Type B pancreatic cell (in vitro differentiated cells): ENCODE results near the gene PRPH2. TPM values are rescaled to one million over a fixed set of nuclear protein-coding genes. Genes with fewer than 3 reads are reported as not detected.
"Not testable (repeated sequence)": the region's sequence is repeated elsewhere in the genome, so short reads cannot be mapped to it uniquely, and the experiment has no call there.

Experiments used
- DNase-seq: peaks from one replicate; pipeline ENCODE4 v3.0.0; 2021; ENCODE audit warnings: mixed read lengths; ENCODE audit not compliant: unreplicated experiment; ENCODE audit errors: extremely low spot score
- H3K27ac Mint-ChIP-seq: 2 replicates; pipeline ENCODE4 v1.8.0; 2021; ENCODE audit warnings: mild to moderate bottlenecking, mixed read lengths
- H3K27me3 Mint-ChIP-seq: 2 replicates; pipeline ENCODE4 v1.8.0; 2021; ENCODE audit warnings: mixed read lengths
- H3K36me3 Mint-ChIP-seq: 2 replicates; pipeline ENCODE4 v1.8.0; 2021; ENCODE audit warnings: mixed read lengths
- H3K4me1 Mint-ChIP-seq: one replicate; pipeline ENCODE4 v1.8.0; 2021; ENCODE audit warnings: mixed read lengths; ENCODE audit not compliant: unreplicated experiment
- H3K4me3 Mint-ChIP-seq: 2 replicates; pipeline ENCODE4 v1.8.0; 2021; ENCODE audit warnings: mild to moderate bottlenecking, mixed read lengths
- H3K9me3 Mint-ChIP-seq: 2 replicates; pipeline ENCODE4 v1.8.0; 2021; ENCODE audit warnings: mixed read lengths
- total RNA-seq: library from RNA; stranded (reverse); gene quantifications from 2 replicates; pipeline ENCODE4 v1.2.1, GENCODE V29; 2021; ENCODE audit warnings: low replicate concordance
- TF ChIP-seq, protein P1 (sequence below): fragments of 200-600 bp; sonication (generic); conservative IDR thresholded peaks from 2 replicates; pipeline ENCODE4 v1.5.0; 2021; ENCODE audit warnings: antibody characterized with exemption, mild to moderate bottlenecking

The PRPH2 gene
- total RNA-seq, 1 donor from 2014 or later = not detected

DNA sequence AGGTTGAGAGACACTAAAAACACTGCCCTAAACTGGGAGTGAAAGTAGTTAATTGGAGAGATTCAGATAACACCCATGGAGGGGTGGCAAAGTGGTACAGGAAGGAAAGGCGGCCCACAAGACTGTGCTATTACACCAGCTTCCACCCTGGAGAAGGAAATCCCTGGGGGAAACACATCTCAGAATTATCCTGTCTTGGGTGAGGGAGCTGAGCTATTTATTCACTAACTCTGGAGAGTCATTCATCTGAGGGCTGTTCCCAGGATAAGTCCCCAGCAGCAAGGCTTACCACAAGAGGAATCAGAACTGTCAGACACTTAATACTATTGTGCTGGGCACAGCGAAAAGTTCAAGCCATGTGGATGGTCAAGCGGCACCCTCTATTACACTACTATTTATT is 13.6 kb upstream of the PRPH2 start:
- H3K27ac Mint-ChIP-seq = no peak overlapping the region
- H3K27me3 Mint-ChIP-seq = peaks cover 8% of the 10 kb centered on the region
- DNase-seq = no peak
- H3K4me1 Mint-ChIP-seq = no peaks in the 10 kb centered on the region
- no peaks in the 10 kb centered on the region for H3K36me3 Mint-ChIP-seq
- TF ChIP-seq, protein P1, sequence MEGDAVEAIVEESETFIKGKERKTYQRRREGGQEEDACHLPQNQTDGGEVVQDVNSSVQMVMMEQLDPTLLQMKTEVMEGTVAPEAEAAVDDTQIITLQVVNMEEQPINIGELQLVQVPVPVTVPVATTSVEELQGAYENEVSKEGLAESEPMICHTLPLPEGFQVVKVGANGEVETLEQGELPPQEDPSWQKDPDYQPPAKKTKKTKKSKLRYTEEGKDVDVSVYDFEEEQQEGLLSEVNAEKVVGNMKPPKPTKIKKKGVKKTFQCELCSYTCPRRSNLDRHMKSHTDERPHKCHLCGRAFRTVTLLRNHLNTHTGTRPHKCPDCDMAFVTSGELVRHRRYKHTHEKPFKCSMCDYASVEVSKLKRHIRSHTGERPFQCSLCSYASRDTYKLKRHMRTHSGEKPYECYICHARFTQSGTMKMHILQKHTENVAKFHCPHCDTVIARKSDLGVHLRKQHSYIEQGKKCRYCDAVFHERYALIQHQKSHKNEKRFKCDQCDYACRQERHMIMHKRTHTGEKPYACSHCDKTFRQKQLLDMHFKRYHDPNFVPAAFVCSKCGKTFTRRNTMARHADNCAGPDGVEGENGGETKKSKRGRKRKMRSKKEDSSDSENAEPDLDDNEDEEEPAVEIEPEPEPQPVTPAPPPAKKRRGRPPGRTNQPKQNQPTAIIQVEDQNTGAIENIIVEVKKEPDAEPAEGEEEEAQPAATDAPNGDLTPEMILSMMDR = no peak
- H3K9me3 Mint-ChIP-seq = no peaks in the 10 kb centered on the region
- no peak overlapping the region for H3K4me3 Mint-ChIP-seq

DNA sequence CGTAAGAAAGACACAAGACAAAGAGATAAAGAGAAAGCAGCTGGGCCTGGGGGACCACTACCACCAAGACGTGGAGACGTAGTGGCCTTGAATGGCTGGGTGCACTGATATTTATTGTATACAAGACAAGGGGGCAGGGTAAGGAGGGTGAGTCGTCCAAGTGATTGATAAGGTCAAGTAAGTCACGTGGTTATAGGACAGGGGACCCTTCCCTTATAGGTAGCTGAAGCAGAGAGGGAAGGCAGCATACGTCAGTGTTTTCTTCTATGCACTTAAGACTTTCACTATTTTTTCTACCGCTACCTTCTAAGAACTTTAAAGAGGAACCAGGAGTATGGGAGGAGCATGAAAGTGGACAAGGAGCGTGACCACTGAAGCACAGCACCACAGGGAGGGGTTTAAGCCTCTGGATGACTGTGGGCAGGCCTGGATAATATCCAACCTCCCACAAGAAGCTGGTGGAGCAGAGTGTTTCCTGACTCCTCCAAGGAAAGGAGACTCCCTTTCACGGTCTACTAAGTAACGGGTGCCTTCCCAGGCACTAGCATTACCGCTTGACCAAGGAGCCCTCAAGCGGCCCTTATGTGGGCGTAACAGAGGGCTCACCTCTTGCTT is 11.6 kb upstream of the PRPH2 start:
- not testable (repeated sequence) for H3K9me3 Mint-ChIP-seq, H3K27ac Mint-ChIP-seq, H3K27me3 Mint-ChIP-seq, DNase-seq, H3K4me1 Mint-ChIP-seq, H3K36me3 Mint-ChIP-seq, H3K4me3 Mint-ChIP-seq

DNA sequence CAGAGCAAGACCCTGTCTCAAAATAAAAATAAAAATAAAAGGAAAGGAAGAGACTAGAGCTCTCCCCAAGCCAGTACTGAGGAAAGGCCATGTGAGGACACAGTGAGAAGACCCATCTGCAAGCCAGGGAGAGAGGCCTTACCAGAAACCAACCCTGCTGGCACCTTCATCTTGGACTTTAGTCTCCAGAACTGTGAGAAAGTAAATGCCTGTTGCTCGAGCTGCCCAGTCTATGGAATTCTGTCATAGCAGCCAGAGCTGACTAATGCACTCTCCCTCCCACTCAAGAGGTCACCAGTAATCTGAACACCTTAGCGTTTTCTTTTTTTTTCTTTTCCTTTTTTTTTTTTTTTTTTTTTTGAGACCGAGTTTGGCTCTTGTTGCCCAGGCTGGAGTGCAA is 7.3 kb upstream of the PRPH2 start:
- no peak for DNase-seq
- H3K27ac Mint-ChIP-seq = no peak overlapping the region
- no peaks in the 10 kb centered on the region for H3K27me3 Mint-ChIP-seq
- H3K9me3 Mint-ChIP-seq = no peaks in the 10 kb centered on the region
- no peak overlapping the region for H3K4me3 Mint-ChIP-seq
- no peaks in the 10 kb centered on the region for H3K36me3 Mint-ChIP-seq
- peaks cover 7% of the 10 kb centered on the region for H3K4me1 Mint-ChIP-seq
- TF ChIP-seq, protein P1 = no peak

DNA sequence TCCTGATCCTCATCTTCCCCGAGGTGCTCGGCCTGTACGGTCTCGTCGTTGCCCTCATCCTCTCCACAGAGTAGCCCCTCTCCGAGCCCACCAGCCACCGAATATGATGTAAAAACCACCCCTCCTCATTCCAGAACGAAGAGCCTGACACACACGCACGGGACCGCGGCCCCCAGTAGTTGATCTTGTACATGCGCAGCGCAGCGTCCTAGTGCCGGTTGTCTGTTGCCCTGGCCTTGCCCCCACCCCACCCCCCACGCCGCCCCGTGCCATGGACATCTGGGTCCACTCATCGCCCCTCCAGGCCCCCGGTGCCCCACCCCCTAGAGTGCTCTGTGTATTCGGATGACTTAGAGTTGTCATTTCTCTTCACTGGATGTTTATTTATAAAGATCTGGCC is 5.2 kb upstream of the PRPH2 start:
- H3K4me1 Mint-ChIP-seq = peaks cover 7% of the 10 kb centered on the region
- no peak overlapping the region for H3K27ac Mint-ChIP-seq
- TF ChIP-seq, protein P1 = no peak
- no peak overlapping the region for H3K4me3 Mint-ChIP-seq
- DNase-seq = no peak
- H3K9me3 Mint-ChIP-seq = no peaks in the 10 kb centered on the region
- no peaks in the 10 kb centered on the region for H3K27me3 Mint-ChIP-seq
- no peaks in the 10 kb centered on the region for H3K36me3 Mint-ChIP-seq

DNA sequence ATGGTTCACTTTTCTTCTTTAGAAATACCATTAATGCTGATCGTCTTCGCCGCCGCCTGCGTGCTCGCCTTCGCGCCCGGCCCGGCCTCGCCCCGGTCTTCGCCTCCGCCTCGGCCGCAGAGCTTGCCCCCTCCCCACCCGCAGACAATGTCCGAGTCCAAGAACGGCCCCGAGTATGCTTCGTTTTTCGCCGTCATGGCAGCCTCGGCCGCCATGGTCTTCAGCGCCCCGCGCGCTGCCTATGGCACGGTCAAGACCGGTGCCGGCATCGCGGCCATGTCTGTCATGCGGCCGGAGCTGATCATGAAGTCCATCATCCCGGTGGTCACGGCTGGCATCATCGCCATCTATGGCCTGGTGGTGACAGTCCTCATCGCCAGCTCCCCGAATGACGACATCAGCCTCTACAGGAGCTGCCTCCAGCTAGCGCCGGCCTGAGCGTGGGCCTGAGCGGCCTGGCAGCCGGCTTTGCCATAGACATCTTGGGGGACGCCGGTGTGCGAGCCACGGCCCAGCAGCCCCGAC is 4.8 kb upstream of the PRPH2 start:
- Mint-ChIP-seq H3K27ac (no peak overlapping the region), H3K27me3 (no peaks in the 10 kb centered on the region)
- no peak for DNase-seq

DNA sequence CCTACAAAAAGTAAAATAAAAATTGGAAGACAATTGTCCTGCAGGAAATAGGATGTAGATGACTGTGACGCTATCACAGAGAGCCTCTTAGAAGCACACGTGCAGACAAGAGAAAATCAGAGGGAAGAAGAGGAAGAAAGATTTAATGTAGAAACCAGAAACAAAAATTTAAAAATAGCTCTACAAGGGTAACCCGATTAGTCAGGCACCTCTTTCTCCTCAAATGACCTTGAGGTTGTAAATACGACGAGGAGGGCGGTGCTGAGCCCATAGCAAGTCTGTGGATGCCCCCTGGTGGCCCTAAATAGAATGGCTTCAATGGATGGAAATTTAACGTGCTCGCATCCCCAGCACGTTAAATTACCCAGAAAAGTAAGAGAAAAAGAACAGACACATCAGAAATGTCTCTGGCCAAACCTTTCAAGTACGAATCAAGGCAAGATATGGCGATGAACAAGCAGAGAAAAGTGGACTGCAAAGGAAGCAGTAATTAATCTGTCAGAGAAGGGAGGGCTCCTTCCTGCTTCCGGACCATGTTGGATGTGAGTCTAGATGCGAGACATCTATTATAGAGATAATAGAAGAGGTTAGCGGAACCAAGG is 4.2 kb upstream of the PRPH2 start:
- Mint-ChIP-seq H3K27me3 (no peaks in the 10 kb centered on the region), H3K4me1 (peaks cover 7% of the 10 kb centered on the region), H3K4me3 (peak overlapping the region; percentile 26), H3K9me3 (no peaks in the 10 kb centered on the region), H3K27ac (peak overlapping the region; percentile 12), H3K36me3 (no peaks in the 10 kb centered on the region)
- TF ChIP-seq, protein P1 = peak; percentile 95
- no peak for DNase-seq

More for the DNA sequence above, 4.8 kb upstream of the PRPH2 start:
- H3K36me3 Mint-ChIP-seq = no peaks in the 10 kb centered on the region
- peaks cover 7% of the 10 kb centered on the region for H3K4me1 Mint-ChIP-seq
- H3K4me3 Mint-ChIP-seq = no peak overlapping the region
- TF ChIP-seq, protein P1 = no peak
- H3K9me3 Mint-ChIP-seq = no peaks in the 10 kb centered on the region
